ENCODE measurements around the gene CPD. TPM values are rescaled to one million over a fixed set of nuclear protein-coding genes. Genes with fewer than 3 reads are reported as not detected.

The CPD gene
- 19.9 to 37.6 TPM (median 29.6 TPM) in 5 replicates for total RNA-seq (2022; extraction: Qiagen RNA extraction)

DNA sequence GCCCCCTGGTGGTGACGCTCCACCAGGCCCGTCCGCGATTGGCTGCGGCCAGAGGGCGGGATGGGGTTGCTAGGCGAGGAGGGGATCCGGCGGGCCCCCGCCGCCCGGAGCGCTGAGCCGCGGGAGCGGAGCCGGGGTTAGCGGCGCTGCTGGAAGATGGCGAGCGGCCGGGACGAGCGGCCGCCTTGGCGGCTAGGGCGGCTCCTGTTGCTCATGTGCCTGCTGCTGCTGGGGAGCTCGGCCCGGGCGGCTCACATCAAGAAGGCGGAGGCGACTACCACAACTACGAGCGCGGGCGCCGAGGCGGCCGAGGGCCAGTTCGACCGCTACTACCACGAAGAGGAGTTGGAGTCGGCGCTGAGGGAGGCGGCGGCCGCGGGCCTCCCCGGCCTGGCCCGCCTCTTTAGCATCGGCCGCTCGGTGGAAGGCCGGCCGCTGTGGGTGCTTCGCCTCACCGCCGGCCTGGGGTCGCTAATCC is at the start of gene CPD:
TSS of gene CPD (plus strand) at position 103 of the 478 bp plus-strand sequence. CDS start at position 157, 54 bp downstream.

DNA sequence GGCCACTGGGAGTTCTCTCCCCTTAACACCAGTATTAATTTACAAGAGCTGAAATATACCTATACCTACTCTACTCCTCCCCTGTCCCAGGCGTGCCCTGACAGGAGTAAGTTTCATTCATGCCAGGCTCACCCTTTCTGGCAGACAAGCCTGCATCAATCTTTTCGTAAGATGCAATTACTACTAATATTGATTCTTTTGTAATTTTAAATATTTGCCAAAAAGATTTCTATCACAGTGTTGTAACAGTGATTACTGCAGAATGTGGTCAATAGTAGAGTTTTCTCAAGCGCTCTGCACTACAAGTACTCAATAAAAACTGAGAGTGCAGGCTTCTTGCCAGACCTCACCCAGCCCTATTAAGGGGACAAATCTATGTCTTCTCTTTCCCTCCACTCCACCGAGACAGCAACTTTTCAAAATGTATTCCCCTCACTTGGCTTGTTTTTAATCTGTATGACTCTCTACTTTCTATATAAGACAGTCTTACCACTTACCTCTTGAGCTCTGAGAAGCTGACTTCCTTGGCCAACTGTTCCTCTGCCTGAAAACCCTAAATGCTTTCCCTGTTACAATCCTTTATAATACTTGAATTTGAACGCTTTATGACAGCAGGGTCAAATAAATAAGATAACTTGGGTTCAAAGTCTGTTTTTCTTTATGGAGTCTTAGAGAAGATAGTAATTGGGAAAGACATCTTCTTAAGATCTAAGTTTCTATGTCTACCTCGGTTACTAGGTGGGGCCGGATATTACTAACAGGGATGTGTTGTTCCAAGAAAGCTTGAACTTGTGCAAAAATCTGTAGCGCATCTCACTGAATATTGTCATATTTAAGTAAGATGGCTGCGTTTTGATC is 45.0 kb upstream of the CPD start, which contains the start of gene TMIGD1:
TSS of gene TMIGD1 (minus strand) at position 555 of the 858 bp plus-strand sequence. CDS start 1,924 bp downstream, outside the sequence.

DNA sequence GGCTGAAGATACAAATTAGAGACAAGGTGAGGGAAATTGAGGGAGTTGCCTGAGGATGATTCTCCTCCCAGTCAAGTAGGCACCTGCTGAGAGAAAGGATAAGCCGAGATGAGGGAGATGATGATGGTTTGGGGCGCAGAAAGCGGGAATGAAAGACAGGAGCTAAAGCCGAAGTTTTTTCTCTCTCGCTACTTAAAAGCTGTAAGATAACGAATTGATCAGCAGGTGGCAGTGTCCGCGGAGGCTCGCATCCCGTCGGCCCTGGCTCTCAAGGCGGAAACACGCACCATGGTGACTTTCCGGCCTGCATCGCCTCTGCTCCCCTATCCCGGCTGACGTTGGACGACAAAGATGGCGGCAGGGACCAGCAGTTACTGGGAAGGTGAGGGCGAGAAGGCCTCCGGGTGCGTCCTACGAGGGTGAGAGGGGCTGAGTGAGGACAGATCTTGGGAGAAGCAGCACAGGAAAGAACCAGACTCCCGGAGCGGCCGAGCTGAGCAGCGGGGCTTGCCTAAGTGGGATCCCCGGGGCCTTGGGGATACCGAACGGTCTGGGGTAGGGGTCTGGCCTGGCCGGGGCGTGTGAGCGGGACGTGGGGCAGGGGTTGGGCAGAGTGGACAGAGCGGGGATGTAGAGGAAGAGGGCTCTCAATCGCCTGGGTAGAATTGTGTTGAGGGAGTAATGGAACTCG is 98.5 kb downstream of the CPD start, which contains the start of gene GOSR1:
TSS of gene GOSR1 (plus strand) at position 326 of the 691 bp plus-strand sequence. CDS start at position 352, 26 bp downstream.

Other genes starting within 250 kb of the CPD start
- gene SLC6A4, start 143.2 kb upstream of the CPD start, total RNA-seq (2022; extraction: Qiagen RNA extraction): 0.04 TPM in 1 of 5 replicates, not detected in the others
- gene BLMH, start 87.0 kb upstream of the CPD start, total RNA-seq (2022; extraction: Qiagen RNA extraction): 39.3 to 48.9 TPM (median 44.6 TPM) in 5 replicates
- gene TMIGD1, start 44.9 kb upstream of the CPD start, total RNA-seq (2022; extraction: Qiagen RNA extraction): not detected in 5 replicates
- gene GOSR1, start 98.5 kb downstream of the CPD start, total RNA-seq (2022; extraction: Qiagen RNA extraction): 33.2 to 45.2 TPM (median 37.9 TPM) in 5 replicates

Data from A549 treated with Mapracorat at 1 μM for 4 hours (cell line).